Activated naive CD8-positive, alpha-beta T cell (primary cell): Measurements from ENCODE around the gene MORN1.

ENCODE experiments used
- H3K27ac Mint-ChIP-seq: one replicate; pipeline ENCODE4 v1.8.0; 2021; ENCODE audit warnings: mixed read lengths
- H3K27me3 Mint-ChIP-seq: one replicate; pipeline ENCODE4 v1.8.0; 2021; ENCODE audit warnings: mixed read lengths
- H3K36me3 Mint-ChIP-seq: one replicate; pipeline ENCODE4 v1.8.0; 2021; ENCODE audit warnings: mixed read lengths
- H3K4me1 Mint-ChIP-seq: one replicate; pipeline ENCODE4 v1.8.0; 2021; ENCODE audit warnings: low read depth, mixed read lengths
- H3K4me3 Mint-ChIP-seq: one replicate; pipeline ENCODE4 v1.8.0; 2021; ENCODE audit warnings: mild to moderate bottlenecking, mixed read lengths
- H3K9me3 Mint-ChIP-seq: one replicate; pipeline ENCODE4 v1.8.0; 2021; ENCODE audit warnings: low read depth, mixed read lengths

The MORN1 gene

GRCh38 chr1:2350911-2351655 is 40.3 kb downstream of the MORN1 start:
- Mint-ChIP-seq H3K36me3 (no peaks in the 10 kb centered on the region), H3K27me3 (no peaks in the 10 kb centered on the region), H3K4me3 (no peak overlapping the region), H3K4me1 (no peaks in the 10 kb centered on the region), H3K9me3 (no peaks in the 10 kb centered on the region), H3K27ac (no peak overlapping the region)

- no peak overlapping the region for H3K4me3 Mint-ChIP-seq
- no peaks in the 10 kb centered on the region for H3K36me3 Mint-ChIP-seq
- H3K4me1 Mint-ChIP-seq = no peaks in the 10 kb centered on the region
- H3K27me3 Mint-ChIP-seq = no peaks in the 10 kb centered on the region
- H3K27ac Mint-ChIP-seq = no peak overlapping the region
- H3K9me3 Mint-ChIP-seq = no peaks in the 10 kb centered on the region
Observed at GRCh38 chr1:2350501-2350900, 40.9 kb downstream of the MORN1 start.

- H3K9me3 Mint-ChIP-seq = no peaks in the 10 kb centered on the region
- H3K4me3 Mint-ChIP-seq = no peak overlapping the region
- no peaks in the 10 kb centered on the region for H3K36me3 Mint-ChIP-seq
- H3K27me3 Mint-ChIP-seq = no peaks in the 10 kb centered on the region
- no peak overlapping the region for H3K27ac Mint-ChIP-seq
- H3K4me1 Mint-ChIP-seq = no peaks in the 10 kb centered on the region
Observed at GRCh38 chr1:2349806-2350205, 41.5 kb downstream of the MORN1 start.

- Mint-ChIP-seq H3K9me3 (no peaks in the 10 kb centered on the region), H3K36me3 (no peaks in the 10 kb centered on the region), H3K4me1 (no peaks in the 10 kb centered on the region), H3K4me3 (no peak overlapping the region), H3K27ac (no peak overlapping the region), H3K27me3 (no peaks in the 10 kb centered on the region)
Observed at GRCh38 chr1:2348346-2349325, 42.7 kb downstream of the MORN1 start.

GRCh38 chr1:2347896-2348295 is 43.5 kb downstream of the MORN1 start:
- H3K27ac Mint-ChIP-seq = no peak overlapping the region
- no peaks in the 10 kb centered on the region for H3K27me3 Mint-ChIP-seq
- no peaks in the 10 kb centered on the region for H3K36me3 Mint-ChIP-seq
- H3K4me3 Mint-ChIP-seq = no peak overlapping the region
- no peaks in the 10 kb centered on the region for H3K9me3 Mint-ChIP-seq
- H3K4me1 Mint-ChIP-seq = no peaks in the 10 kb centered on the region

GRCh38 chr1:2347409-2347785 is 44.0 kb downstream of the MORN1 start:
- Mint-ChIP-seq H3K4me3 (no peak overlapping the region), H3K27me3 (no peaks in the 10 kb centered on the region), H3K27ac (no peak overlapping the region), H3K9me3 (no peaks in the 10 kb centered on the region), H3K36me3 (no peaks in the 10 kb centered on the region), H3K4me1 (no peaks in the 10 kb centered on the region)

GRCh38 chr1:2346691-2347408 is 44.5 kb downstream of the MORN1 start:
- H3K9me3 Mint-ChIP-seq = no peaks in the 10 kb centered on the region
- no peaks in the 10 kb centered on the region for H3K27me3 Mint-ChIP-seq
- H3K4me1 Mint-ChIP-seq = no peaks in the 10 kb centered on the region
- H3K27ac Mint-ChIP-seq = no peak overlapping the region
- no peak overlapping the region for H3K4me3 Mint-ChIP-seq
- H3K36me3 Mint-ChIP-seq = no peaks in the 10 kb centered on the region

- H3K27ac Mint-ChIP-seq = no peak overlapping the region
- H3K36me3 Mint-ChIP-seq = no peaks in the 10 kb centered on the region
- H3K9me3 Mint-ChIP-seq = no peaks in the 10 kb centered on the region
- H3K4me3 Mint-ChIP-seq = no peak overlapping the region
- H3K27me3 Mint-ChIP-seq = no peaks in the 10 kb centered on the region
- H3K4me1 Mint-ChIP-seq = no peaks in the 10 kb centered on the region
Observed at GRCh38 chr1:2345297-2346075, 45.9 kb downstream of the MORN1 start.

- Mint-ChIP-seq H3K27me3 (no peaks in the 10 kb centered on the region), H3K36me3 (no peaks in the 10 kb centered on the region)
Observed at GRCh38 chr1:2344744-2345296, 46.5 kb downstream of the MORN1 start.

GRCh38 chr1:2344121-2344681 is 47.2 kb downstream of the MORN1 start:
- no peaks in the 10 kb centered on the region for H3K36me3 Mint-ChIP-seq
- H3K27me3 Mint-ChIP-seq = no peaks in the 10 kb centered on the region
- no peak overlapping the region for H3K4me3 Mint-ChIP-seq
- no peak overlapping the region for H3K27ac Mint-ChIP-seq
- H3K9me3 Mint-ChIP-seq = no peaks in the 10 kb centered on the region
- H3K4me1 Mint-ChIP-seq = no peaks in the 10 kb centered on the region

More at GRCh38 chr1:2344744-2345296, 46.5 kb downstream of the MORN1 start:
- Mint-ChIP-seq H3K9me3 (no peaks in the 10 kb centered on the region), H3K4me3 (no peak overlapping the region), H3K4me1 (no peaks in the 10 kb centered on the region), H3K27ac (no peak overlapping the region)

GRCh38 chr1:2343023-2343935 is 48.1 kb downstream of the MORN1 start:
- Mint-ChIP-seq H3K36me3 (no peaks in the 10 kb centered on the region), H3K4me3 (no peak overlapping the region), H3K9me3 (no peaks in the 10 kb centered on the region), H3K4me1 (no peaks in the 10 kb centered on the region), H3K27ac (no peak overlapping the region), H3K27me3 (no peaks in the 10 kb centered on the region)

- no peaks in the 10 kb centered on the region for H3K27me3 Mint-ChIP-seq
- no peaks in the 10 kb centered on the region for H3K36me3 Mint-ChIP-seq
- no peaks in the 10 kb centered on the region for H3K4me1 Mint-ChIP-seq
- no peak overlapping the region for H3K27ac Mint-ChIP-seq
- H3K9me3 Mint-ChIP-seq = no peaks in the 10 kb centered on the region
- H3K4me3 Mint-ChIP-seq = no peak overlapping the region
Observed at GRCh38 chr1:2342384-2343022, 48.9 kb downstream of the MORN1 start.
